GM12878 (cell line): ENCODE data around the gene ACHE. TPM values are rescaled to one million over a fixed set of nuclear protein-coding genes. Genes with fewer than 3 reads are reported as not detected.

ENCODE experiments used
- ATAC-seq: fragments of 200-7000 bp; cut with Tn5 transposase; 3 replicates; pipeline ENCODE4 v1.9.1; 2020; ENCODE audit warnings: mild to moderate bottlenecking, moderate library complexity
- BruUV-seq: library from RNA; stranded (reverse); fragments of 400-500 nt; replicated peaks from 2 replicates; lab custom pipeline; 2021; lab: Mats Ljungman, UMichigan
- CTCF ChIA-PET: fragments of 300-600 bp; sonication (Branson Sonifier 250); formaldehyde crosslinking; extraction: SDS; loops from one replicate; lab custom pipeline; 2021; ENCODE audit warnings: inconsistent platforms; lab: Yijun Ruan, JAX
- POLR2A ChIA-PET: fragments of 350-600 bp; formaldehyde crosslinking; extraction: SDS; loops from one replicate; lab custom pipeline; 2021; ENCODE audit warnings: inconsistent platforms; lab: Charles Lee
- RAD21 ChIA-PET: fragments of 300-600 bp; sonication (Branson Sonifier 250); formaldehyde crosslinking; loops from one replicate; lab custom pipeline; 2023; ENCODE audit warnings: antibody characterized with exemption; ENCODE audit not compliant: unreplicated experiment; lab: Charles Lee
- SMC1A ChIA-PET: fragments of 300-600 bp; sonication (Branson Sonifier 250); formaldehyde crosslinking; loops from one replicate; lab custom pipeline; 2023; ENCODE audit not compliant: unreplicated experiment, uncharacterized antibody; lab: Charles Lee
- DNase-seq: peaks from one replicate; pipeline ENCODE4 v3.0.0-alpha.2; 2011; ENCODE audit warnings: low read depth, low spot score
- FAIRE-seq: peaks from 3 replicates; lab custom pipeline; 2011; peaks lifted over from hg19 to GRCh38; lab: Jason Lieb, UNC
- H2AFZ ChIP-seq: 2 replicates; pipeline ENCODE4 v1.6.0; 2011; ENCODE audit warnings: low read depth, low read length, control low read depth; ENCODE audit not compliant: control insufficient read depth
- H3K27ac ChIP-seq: 2 replicates; pipeline ENCODE4 v1.5.1; 2011; ENCODE audit warnings: control low read depth; ENCODE audit not compliant: control insufficient read depth, insufficient read depth
- H3K27me3 ChIP-seq, 2 experiments: replicated peaks in 1 of 2; 2 replicates each; pipeline versions ENCODE4 v1.6.0 to v1.6.1; 2011; ENCODE audit warnings: low read length in 1 of 2; ENCODE audit not compliant: control insufficient read depth in 2 of 2, insufficient read depth in 2 of 2
- H3K36me3 ChIP-seq, 2 experiments: 2 replicates each; pipeline ENCODE4 v1.5.1; 2011; ENCODE audit warnings: low read length in 1 of 2; ENCODE audit not compliant: control insufficient read depth in 2 of 2, insufficient read depth in 2 of 2
- H3K4me1 ChIP-seq: 2 replicates; pipeline ENCODE4 v1.6.1; 2011; ENCODE audit warnings: mild to moderate bottlenecking, low read length, moderate library complexity, mixed read lengths; ENCODE audit not compliant: control insufficient read depth, insufficient read depth
- H3K4me2 ChIP-seq: 2 replicates; pipeline ENCODE4 v1.6.0; 2011; ENCODE audit warnings: control low read depth; ENCODE audit not compliant: control insufficient read depth, insufficient read depth
- H3K4me3 ChIP-seq: fragments of 200-600 bp; sonication (generic); 2 replicates; pipeline ENCODE4 v1.5.1; 2016
- H3K79me2 ChIP-seq: 2 replicates; pipeline ENCODE4 v1.6.0; 2011; ENCODE audit warnings: low read length; ENCODE audit not compliant: control insufficient read depth, insufficient read depth
- H3K9ac ChIP-seq: 2 replicates; pipeline ENCODE4 v1.8.0; 2011; ENCODE audit warnings: low read length, control low read depth, mixed read lengths; ENCODE audit not compliant: control insufficient read depth, insufficient read depth
- H3K9me3 ChIP-seq: replicated peaks from 3 replicates; pipeline ENCODE4 v1.5.1; 2011; ENCODE audit warnings: mild to moderate bottlenecking, low read length; ENCODE audit not compliant: control insufficient read depth, insufficient read depth
- H4K20me1 ChIP-seq: 2 replicates; pipeline ENCODE4 v1.6.0; 2011; ENCODE audit not compliant: control insufficient read depth, insufficient read depth
- CHD1 ChIP-seq: IDR thresholded peaks from 2 replicates; pipeline ENCODE4 v1.6.1; 2012; ENCODE audit warnings: low read depth, low read length, improper control_type of control experiment
- CHD2 ChIP-seq: IDR thresholded peaks from 2 replicates; pipeline ENCODE4 v1.6.1; 2011; ENCODE audit warnings: low read depth, low read length, improper control_type of control experiment, borderline replicate concordance
- CREB1 ChIP-seq: IDR thresholded peaks from 2 replicates; pipeline ENCODE4 v1.6.1; 2012; ENCODE audit warnings: low read depth, mild to moderate bottlenecking, inconsistent platforms
- HCFC1 ChIP-seq: fragments of 150-350 bp; IDR thresholded peaks from 2 replicates; pipeline ENCODE4 v1.6.1; 2014; ENCODE audit warnings: low read length
- IKZF1 ChIP-seq: fragments of 450-650 bp; conservative IDR thresholded peaks from 2 replicates; pipeline ENCODE4 v1.6.1; 2017; ENCODE audit warnings: antibody characterized with exemption, mild to moderate bottlenecking
- MEF2A ChIP-seq: IDR thresholded peaks from 2 replicates; pipeline ENCODE4 v1.6.1; 2011; ENCODE audit warnings: low read depth, mild to moderate bottlenecking, low read length, moderate library complexity; ENCODE audit not compliant: insufficient read depth
- MXI1 ChIP-seq: fragments of 150-350 bp; IDR thresholded peaks from 2 replicates; pipeline ENCODE4 v1.6.1; 2011; ENCODE audit warnings: low read depth, mild to moderate bottlenecking, inconsistent platforms, low read length, improper control_type of control experiment
- NFYB ChIP-seq: IDR thresholded peaks from 2 replicates; pipeline ENCODE4 v1.6.1; 2011; ENCODE audit warnings: low read depth, mild to moderate bottlenecking, low read length, improper control_type of control experiment, moderate library complexity; ENCODE audit not compliant: insufficient read depth
- RAD51 ChIP-seq: fragments of 450-650 bp; IDR thresholded peaks from 2 replicates; pipeline ENCODE4 v1.6.1; 2016; ENCODE audit warnings: moderate library complexity, mild to moderate bottlenecking, inconsistent platforms
- RCOR1 ChIP-seq: conservative IDR thresholded peaks from 2 replicates; pipeline ENCODE4 v1.6.1; 2012; ENCODE audit warnings: low read depth, low read length, improper control_type of control experiment
- SPI1 ChIP-seq: IDR thresholded peaks from 2 replicates; pipeline ENCODE4 v1.6.1; 2011; ENCODE audit warnings: low read depth, mild to moderate bottlenecking, low read length, moderate library complexity, borderline replicate concordance; ENCODE audit not compliant: insufficient read depth
- TAF1 ChIP-seq: IDR thresholded peaks from 2 replicates; pipeline ENCODE4 v1.6.1; 2011; ENCODE audit warnings: mild to moderate bottlenecking, low read depth, low read length, borderline replicate concordance
- ZNF207 ChIP-seq: fragments of 450-650 bp; IDR thresholded peaks from 2 replicates; pipeline ENCODE4 v1.6.1; 2014; ENCODE audit warnings: antibody characterized with exemption, mild to moderate bottlenecking, borderline replicate concordance
- ZNF24 ChIP-seq: fragments of 450-650 bp; IDR thresholded peaks from 2 replicates; pipeline ENCODE4 v1.6.1; 2017; ENCODE audit warnings: antibody characterized with exemption, mild to moderate bottlenecking
- WGBS: methylation state at CpG from one replicate; pipeline ENCODE4 v1.1.6; 2016; ENCODE audit warnings: low lambda C conversion rate; ENCODE audit not compliant: insufficient replicate concordance, insufficient coverage; ENCODE audit errors: missing lambda C conversion rate; 5-methylcytosine and 5-hydroxymethylcytosine counted together
- in situ Hi-C: fragments of 300-500 bp; cut with MboI; formaldehyde crosslinking; loops from 9 replicates; pipeline ENCODE4 v1.14.3; 2018; ENCODE audit warnings: mixed read lengths
- intact Hi-C: fragments of 100-400 bp; cut with micrococcal nuclease; formaldehyde crosslinking; loops from one replicate; pipeline ENCODE4 v1.14.2; 2022; ENCODE audit not compliant: unreplicated experiment
- polyA plus RNA-seq, 11 experiments: library from polyadenylated mRNA; depleted of rRNA in 4 of 11; unstranded in 6 of 11; stranded (reverse) in 5 of 11; fragments of >200 nt; fragmentation: Nextera tagmentation in 4 of 11; fragmentation: Illumina TruSeq in 1 of 11; extraction: Ambion mirVana in 4 of 11; extraction: Trizol in 1 of 11; gene quantifications; 1 replicate in 1 of 11; 2 replicates in 10 of 11; pipeline versions ENCODE4 v1.2.1 to v1.2.3, GENCODE V29; 2011 to 2016; ENCODE audit warnings: inconsistent platforms in 2 of 11, missing spikeins in 2 of 11, low read depth in 1 of 11
- total RNA-seq, 4 experiments: library from RNA; depleted of rRNA in 3 of 4; stranded (reverse); fragments of >200 nt in 3 of 4; fragmentation: Illumina TruSeq in 1 of 4; extraction: Trizol in 1 of 4; gene quantifications; 2 replicates each; pipeline versions ENCODE4 v1.2.1 to v1.2.3, GENCODE V29; 2013 to 2021
- TF ChIP-seq, protein P1 (sequence below): fragments of 450-650 bp; formaldehyde crosslinking; IDR thresholded peaks from 2 replicates; pipeline ENCODE4 v1.4.0; 2022; ENCODE audit warnings: mild to moderate bottlenecking, moderate library complexity
- TF ChIP-seq, protein P2 (sequence below): IDR thresholded peaks from 2 replicates; pipeline ENCODE4 v1.6.1; 2012; ENCODE audit warnings: low read depth, low read length, improper control_type of control experiment

Gene ACHE
- total and polyA plus RNA-seq, 10 of the 15 experiments (the other 5 are each of a cell fraction or from before 2014, with no cell fraction given), result 0.07 to 5.1 (median 2.3) TPM; not detected in 1

DNA sequence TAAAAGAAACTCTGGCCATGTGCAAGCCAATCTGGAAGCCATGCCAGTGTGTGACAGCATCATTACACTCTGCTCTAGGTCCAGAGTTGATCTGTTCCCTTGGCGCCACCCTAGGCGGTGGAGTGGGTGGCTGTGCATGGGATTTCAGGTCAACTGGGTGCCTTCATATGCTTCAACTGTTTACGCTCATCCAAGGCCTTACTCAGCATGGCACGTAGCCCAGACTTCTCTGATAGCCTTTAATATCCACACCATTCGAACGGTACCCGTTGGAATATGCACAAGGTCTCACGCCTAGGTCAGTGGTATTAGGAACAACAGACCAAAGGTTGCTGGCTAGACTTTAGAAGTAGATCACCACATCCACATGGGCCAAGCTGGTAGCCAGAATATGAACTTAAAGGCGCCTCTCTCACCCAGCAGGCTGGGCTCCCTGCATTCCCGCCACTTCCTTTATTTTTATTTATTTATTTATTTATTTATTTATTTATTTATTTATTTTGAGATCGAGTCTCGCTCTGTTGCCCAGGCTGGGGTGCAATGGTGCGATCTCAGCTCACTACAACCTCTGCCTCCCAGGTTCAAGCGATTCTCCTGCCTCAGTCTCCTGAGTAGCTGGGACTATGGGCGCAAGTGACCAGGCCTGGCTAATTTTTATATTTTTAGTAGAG is 18.7 kb upstream of the ACHE start:
- H3K27me3 ChIP-seq, result no peaks in the 10 kb centered on the region; a peak in 1 of 4 replicates
- no peak overlapping the region for H3K4me3 ChIP-seq
- ChIA-PET POLR2A (no interaction called here), CTCF (no interaction called here), RAD21 (no interaction called here), SMC1A (no interaction called here)
- ATAC-seq (no peak), DNase-seq (no peak), FAIRE-seq (no peak)
- H3K36me3 ChIP-seq, result no peaks in the 10 kb centered on the region
- no peak for TF ChIP-seq MEF2A
- no peak for TF ChIP-seq RCOR1
- TF ChIP-seq, protein P1, sequence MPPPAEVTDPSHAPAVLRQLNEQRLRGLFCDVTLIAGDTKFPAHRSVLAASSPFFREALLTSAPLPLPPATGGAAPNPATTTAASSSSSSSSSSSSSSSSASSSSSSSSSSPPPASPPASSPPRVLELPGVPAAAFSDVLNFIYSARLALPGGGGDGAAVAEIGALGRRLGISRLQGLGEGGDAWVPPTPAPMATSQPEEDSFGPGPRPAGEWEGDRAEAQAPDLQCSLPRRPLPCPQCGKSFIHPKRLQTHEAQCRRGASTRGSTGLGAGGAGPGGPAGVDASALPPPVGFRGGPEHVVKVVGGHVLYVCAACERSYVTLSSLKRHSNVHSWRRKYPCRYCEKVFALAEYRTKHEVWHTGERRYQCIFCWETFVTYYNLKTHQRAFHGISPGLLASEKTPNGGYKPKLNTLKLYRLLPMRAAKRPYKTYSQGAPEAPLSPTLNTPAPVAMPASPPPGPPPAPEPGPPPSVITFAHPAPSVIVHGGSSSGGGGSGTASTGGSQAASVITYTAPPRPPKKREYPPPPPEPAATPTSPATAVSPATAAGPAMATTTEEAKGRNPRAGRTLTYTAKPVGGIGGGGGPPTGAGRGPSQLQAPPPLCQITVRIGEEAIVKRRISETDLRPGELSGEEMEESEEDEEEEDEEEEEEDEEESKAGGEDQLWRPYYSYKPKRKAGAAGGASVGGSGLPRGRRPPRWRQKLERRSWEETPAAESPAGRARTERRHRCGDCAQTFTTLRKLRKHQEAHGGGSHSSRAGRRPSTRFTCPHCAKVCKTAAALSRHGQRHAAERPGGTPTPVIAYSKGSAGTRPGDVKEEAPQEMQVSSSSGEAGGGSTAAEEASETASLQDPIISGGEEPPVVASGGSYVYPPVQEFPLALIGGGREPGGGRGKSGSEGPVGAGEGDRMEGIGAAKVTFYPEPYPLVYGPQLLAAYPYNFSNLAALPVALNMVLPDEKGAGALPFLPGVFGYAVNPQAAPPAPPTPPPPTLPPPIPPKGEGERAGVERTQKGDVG, result no peak
- no peak for TF ChIP-seq NFYB
- TF ChIP-seq, protein P2, sequence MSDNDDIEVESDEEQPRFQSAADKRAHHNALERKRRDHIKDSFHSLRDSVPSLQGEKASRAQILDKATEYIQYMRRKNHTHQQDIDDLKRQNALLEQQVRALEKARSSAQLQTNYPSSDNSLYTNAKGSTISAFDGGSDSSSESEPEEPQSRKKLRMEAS, result no peak
- TF ChIP-seq IKZF1, result no peak
- TF ChIP-seq SPI1, result no peak
- TF ChIP-seq CHD1, result no peak
- TF ChIP-seq TAF1, result no peak
- TF ChIP-seq ZNF24, result no peak
- no peak for TF ChIP-seq HCFC1
- no peak for TF ChIP-seq MXI1
- no peak for TF ChIP-seq CHD2
- TF ChIP-seq RAD51, result no peak
- no peak for TF ChIP-seq CREB1
- no peak for TF ChIP-seq ZNF207
- no peaks in the 10 kb centered on the region for H3K9me3 ChIP-seq
- H2AFZ ChIP-seq, result no peak overlapping the region
- H3K27ac ChIP-seq, result no peak overlapping the region
- in situ Hi-C loops, result no loop called here
- WGBS, result 50% methylated on average over 15 of the region's 15 CpGs
- H3K4me2 ChIP-seq, result no peak overlapping the region
- no peak overlapping the region for H3K9ac ChIP-seq
- no peaks in the 10 kb centered on the region for H3K4me1 ChIP-seq
- no TSS peak for BruUV-seq
- intact Hi-C loops, result no loop called here
- H3K79me2 ChIP-seq, result no peaks in the 10 kb centered on the region
- no peaks in the 10 kb centered on the region for H4K20me1 ChIP-seq
